Osteocyte (in vitro differentiated cells): Measurements from ENCODE around the gene LEMD2. TPM values are rescaled to one million over a fixed set of nuclear protein-coding genes. Genes with fewer than 3 reads are reported as not detected.

ENCODE experiments used
- DNase-seq: peaks from one replicate; pipeline ENCODE4 v3.0.0; 2021; ENCODE audit warnings: mixed read lengths; ENCODE audit not compliant: unreplicated experiment; ENCODE audit errors: extremely low spot score
- H3K27ac Mint-ChIP-seq: one replicate; pipeline ENCODE4 v1.8.0; 2021; ENCODE audit warnings: mild to moderate bottlenecking, mixed read lengths; ENCODE audit not compliant: unreplicated experiment
- H3K27me3 Mint-ChIP-seq: one replicate; pipeline ENCODE4 v1.8.0; 2021; ENCODE audit warnings: mixed read lengths; ENCODE audit not compliant: unreplicated experiment
- H3K36me3 Mint-ChIP-seq: one replicate; pipeline ENCODE4 v1.8.0; 2021; ENCODE audit warnings: mixed read lengths; ENCODE audit not compliant: unreplicated experiment
- H3K4me1 Mint-ChIP-seq: one replicate; pipeline ENCODE4 v1.8.0; 2021; ENCODE audit warnings: mixed read lengths; ENCODE audit not compliant: unreplicated experiment
- H3K4me3 Mint-ChIP-seq: one replicate; pipeline ENCODE4 v1.8.0; 2021; ENCODE audit warnings: mild to moderate bottlenecking, moderate library complexity, mixed read lengths; ENCODE audit not compliant: unreplicated experiment
- H3K9me3 Mint-ChIP-seq: one replicate; pipeline ENCODE4 v1.8.0; 2021; ENCODE audit warnings: mixed read lengths; ENCODE audit not compliant: unreplicated experiment
- total RNA-seq: library from RNA; stranded (reverse); gene quantifications from 2 replicates; pipeline ENCODE4 v1.2.1, GENCODE V29; 2021
- TF ChIP-seq, protein P1 (sequence below): fragments of 200-600 bp; sonication (generic); IDR thresholded peaks from 2 replicates; pipeline ENCODE4 v1.5.0; 2021; ENCODE audit warnings: antibody characterized with exemption, mild to moderate bottlenecking, moderate library complexity

The LEMD2 gene
- total RNA-seq, 1 donor from 2014 or later: 70.4 TPM

DNA sequence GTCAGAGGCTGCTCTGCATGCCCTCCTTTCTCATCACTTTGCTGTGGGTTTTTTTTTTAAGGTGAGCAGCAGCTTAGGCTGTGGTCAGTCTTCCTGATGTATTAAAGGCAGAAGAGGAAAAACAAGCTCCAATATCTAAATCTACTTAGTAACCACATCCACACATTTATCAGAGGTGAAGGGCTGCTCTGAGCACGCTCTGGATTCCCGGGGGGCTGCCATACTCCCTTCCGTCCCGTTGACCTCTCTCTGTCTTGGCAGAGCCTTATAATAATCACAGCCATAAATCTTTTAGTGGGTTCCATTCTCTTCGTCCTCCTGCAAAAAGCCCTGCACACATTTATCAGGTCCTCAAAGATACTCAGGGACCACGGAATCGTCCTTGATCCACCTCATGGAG lies 2.7 kb upstream of the LEMD2 start:
- no peak overlapping the region for H3K27ac Mint-ChIP-seq
- H3K4me1 Mint-ChIP-seq: peaks cover 46% of the 10 kb centered on the region
- TF ChIP-seq, protein P1, sequence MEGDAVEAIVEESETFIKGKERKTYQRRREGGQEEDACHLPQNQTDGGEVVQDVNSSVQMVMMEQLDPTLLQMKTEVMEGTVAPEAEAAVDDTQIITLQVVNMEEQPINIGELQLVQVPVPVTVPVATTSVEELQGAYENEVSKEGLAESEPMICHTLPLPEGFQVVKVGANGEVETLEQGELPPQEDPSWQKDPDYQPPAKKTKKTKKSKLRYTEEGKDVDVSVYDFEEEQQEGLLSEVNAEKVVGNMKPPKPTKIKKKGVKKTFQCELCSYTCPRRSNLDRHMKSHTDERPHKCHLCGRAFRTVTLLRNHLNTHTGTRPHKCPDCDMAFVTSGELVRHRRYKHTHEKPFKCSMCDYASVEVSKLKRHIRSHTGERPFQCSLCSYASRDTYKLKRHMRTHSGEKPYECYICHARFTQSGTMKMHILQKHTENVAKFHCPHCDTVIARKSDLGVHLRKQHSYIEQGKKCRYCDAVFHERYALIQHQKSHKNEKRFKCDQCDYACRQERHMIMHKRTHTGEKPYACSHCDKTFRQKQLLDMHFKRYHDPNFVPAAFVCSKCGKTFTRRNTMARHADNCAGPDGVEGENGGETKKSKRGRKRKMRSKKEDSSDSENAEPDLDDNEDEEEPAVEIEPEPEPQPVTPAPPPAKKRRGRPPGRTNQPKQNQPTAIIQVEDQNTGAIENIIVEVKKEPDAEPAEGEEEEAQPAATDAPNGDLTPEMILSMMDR: no peak
- no peak overlapping the region for H3K4me3 Mint-ChIP-seq
- H3K36me3 Mint-ChIP-seq: no peaks in the 10 kb centered on the region
- H3K9me3 Mint-ChIP-seq: no peaks in the 10 kb centered on the region
- DNase-seq: no peak
- no peaks in the 10 kb centered on the region for H3K27me3 Mint-ChIP-seq

DNA sequence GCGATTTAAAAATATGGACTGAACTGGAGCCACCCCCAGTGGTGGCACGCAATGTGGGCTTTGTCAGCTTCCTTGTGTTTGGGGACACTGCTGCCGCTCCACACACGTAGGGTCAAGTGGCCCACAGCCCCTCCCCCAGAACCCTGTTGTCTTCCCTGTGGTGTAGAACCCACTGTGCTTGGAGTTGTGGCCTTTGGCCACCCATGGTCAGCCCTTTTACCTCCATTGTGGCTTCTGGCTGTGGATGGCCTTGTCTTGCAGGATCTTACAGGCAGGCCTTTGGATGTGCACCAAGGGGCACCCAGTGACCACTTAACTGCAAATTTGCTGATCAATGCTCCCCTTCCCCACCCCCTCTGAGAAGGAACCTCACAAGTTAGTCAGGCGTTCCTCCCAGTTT lies 2.0 kb upstream of the LEMD2 start:
- TF ChIP-seq, protein P1: no peak
- no peaks in the 10 kb centered on the region for H3K27me3 Mint-ChIP-seq
- peaks cover 53% of the 10 kb centered on the region for H3K4me1 Mint-ChIP-seq
- H3K4me3 Mint-ChIP-seq: no peak overlapping the region
- peaks cover 3% of the 10 kb centered on the region for H3K36me3 Mint-ChIP-seq
- no peak for DNase-seq
- H3K27ac Mint-ChIP-seq: no peak overlapping the region
- no peaks in the 10 kb centered on the region for H3K9me3 Mint-ChIP-seq

DNA sequence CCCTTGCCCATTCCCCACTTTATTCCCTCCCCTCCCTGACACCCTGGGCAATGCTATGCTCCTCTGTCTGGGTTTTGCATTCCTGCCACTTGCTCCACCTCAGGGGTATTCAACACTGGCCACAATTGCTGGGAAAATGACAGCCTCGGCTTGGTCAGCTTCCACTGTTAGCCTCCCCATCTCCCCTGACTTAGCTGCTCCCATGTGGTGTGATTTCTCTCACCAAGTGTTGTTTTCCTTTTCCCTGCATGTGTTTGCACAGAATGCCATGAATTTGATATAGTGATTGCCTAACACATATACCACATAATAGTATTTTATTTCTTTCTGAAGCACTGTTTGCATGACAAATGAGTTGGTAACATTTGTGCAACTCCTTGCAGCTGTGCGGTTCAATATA lies 1.4 kb upstream of the LEMD2 start:
- DNase-seq: no peak
- TF ChIP-seq, protein P1: no peak
- peaks cover 59% of the 10 kb centered on the region for H3K4me1 Mint-ChIP-seq
- H3K36me3 Mint-ChIP-seq: peaks cover 3% of the 10 kb centered on the region
- no peaks in the 10 kb centered on the region for H3K27me3 Mint-ChIP-seq
- peak overlapping the region; percentile 50 for H3K27ac Mint-ChIP-seq
- peak overlapping the region; percentile 36 for H3K4me3 Mint-ChIP-seq
- H3K9me3 Mint-ChIP-seq: no peaks in the 10 kb centered on the region

DNA sequence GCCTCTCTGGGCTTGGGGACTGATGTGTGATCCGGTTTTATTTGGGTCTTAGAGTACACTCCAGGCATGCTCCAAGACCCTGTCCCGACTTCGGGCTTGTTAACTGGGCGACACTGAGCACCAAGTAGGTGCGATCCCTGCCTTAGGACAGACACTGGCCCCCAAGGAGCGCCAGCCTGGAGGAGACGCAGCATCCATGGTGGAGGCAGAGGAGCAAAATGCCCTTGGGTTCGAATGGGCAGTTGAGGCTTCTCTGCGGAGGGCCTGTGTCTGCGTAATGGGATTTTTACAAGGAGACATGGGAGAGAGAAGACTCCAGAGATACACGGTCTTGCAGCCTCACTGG lies 593 bp upstream of the LEMD2 start:
- Mint-ChIP-seq H3K9me3 (no peaks in the 10 kb centered on the region), H3K27ac (peak overlapping the region; percentile 88), H3K36me3 (peaks cover 5% of the 10 kb centered on the region), H3K4me3 (peak overlapping the region; percentile 73), H3K4me1 (peaks cover 59% of the 10 kb centered on the region), H3K27me3 (no peaks in the 10 kb centered on the region)
- TF ChIP-seq, protein P1: no peak
- no peak for DNase-seq

DNA sequence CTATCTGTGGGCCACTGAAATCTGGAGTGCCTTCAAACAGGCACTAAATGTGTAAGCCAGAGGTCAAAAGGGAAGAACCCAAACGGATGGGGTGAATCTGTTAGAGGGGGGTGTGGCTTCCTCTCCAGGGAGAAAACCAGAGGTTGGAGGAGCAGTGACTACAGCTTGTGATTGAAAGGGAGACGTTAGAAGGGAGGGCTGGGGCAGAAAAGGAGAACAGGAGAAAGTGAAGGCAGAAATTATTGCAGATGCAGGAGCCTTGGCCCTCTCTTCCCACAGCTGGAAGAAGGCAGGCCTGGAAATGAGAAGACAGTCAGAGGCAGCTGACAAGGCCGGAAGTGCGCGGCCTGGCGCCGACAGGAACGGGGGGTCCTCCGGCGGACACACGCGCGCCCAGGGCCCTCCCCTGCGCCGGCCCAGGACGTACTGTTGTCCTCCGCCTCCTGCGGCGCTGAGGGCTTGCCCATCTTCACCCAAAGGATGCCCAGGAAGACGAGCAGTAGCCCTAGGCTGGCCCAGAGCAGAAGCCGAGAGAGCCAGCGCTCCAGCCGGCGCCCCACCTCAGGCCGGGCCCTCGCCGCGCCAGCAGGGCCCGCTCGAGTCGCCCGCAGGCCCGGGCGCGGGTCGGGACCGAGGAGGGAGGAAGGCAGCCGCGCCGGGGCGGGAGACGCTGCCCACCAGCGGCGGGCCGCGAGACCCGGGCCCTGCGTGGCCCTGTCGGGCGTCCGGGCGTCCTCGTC lies 806 bp downstream of the LEMD2 start:
- Mint-ChIP-seq H3K4me3 (peak overlapping the region; percentile 82), H3K27ac (peak overlapping the region; percentile 93), H3K9me3 (no peaks in the 10 kb centered on the region), H3K36me3 (peaks cover 16% of the 10 kb centered on the region), H3K27me3 (no peaks in the 10 kb centered on the region), H3K4me1 (peaks cover 61% of the 10 kb centered on the region)
- no peak for DNase-seq
- TF ChIP-seq, protein P1: no peak
